CD14-positive monocyte (primary cell): ENCODE measurements around the gene DLGAP3. TPM values are rescaled to one million over a fixed set of nuclear protein-coding genes. Genes with fewer than 3 reads are reported as not detected.
"Not testable (repeated sequence)": the region's sequence is repeated elsewhere in the genome, so short reads cannot be mapped to it uniquely, and the experiment has no call there.

Source experiments
- DNase-seq, 3 donors: peaks; one replicate each; pipeline ENCODE4 v3.0.0-alpha.2; 2011 to 2022
- H2AFZ ChIP-seq: 2 replicates; pipeline ENCODE4 v1.6.0; 2012; ENCODE audit warnings: mild to moderate bottlenecking, low read depth, low read length, inconsistent platforms; ENCODE audit not compliant: insufficient read depth, poor library complexity, severe bottlenecking
- H3K27ac ChIP-seq, 2 donors: 1 replicate in 1 of 2; 2 replicates in 1 of 2; pipeline ENCODE4 v1.5.1; 2012 to 2013; ENCODE audit warnings: low read length in 2 of 2, control low read depth in 1 of 2, inconsistent platforms in 1 of 2, low read depth in 1 of 2, mild to moderate bottlenecking in 1 of 2
- H3K27me3 ChIP-seq, 2 donors: one replicate each; pipeline versions ENCODE4 v1.6.0 to v1.6.1; 2011 to 2013; ENCODE audit warnings: low read length in 2 of 2; ENCODE audit not compliant: control insufficient read depth in 2 of 2, insufficient read depth in 2 of 2
- H3K36me3 ChIP-seq, 2 donors: replicated peaks in 1 of 2; 1 replicate in 1 of 2; 2 replicates in 1 of 2; pipeline versions ENCODE4 v1.5.1 to v1.6.1; 2012 to 2013; ENCODE audit warnings: low read length in 2 of 2, control low read depth in 1 of 2, inconsistent platforms in 1 of 2, mild to moderate bottlenecking in 1 of 2; ENCODE audit not compliant: insufficient read depth in 2 of 2, control insufficient read depth in 1 of 2
- H3K4me1 ChIP-seq, 2 donors: 1 replicate in 1 of 2; 2 replicates in 1 of 2; pipeline versions ENCODE4 v1.5.1 to v1.6.1; 2012 to 2013; ENCODE audit warnings: low read length in 2 of 2, control low read depth in 1 of 2, inconsistent platforms in 1 of 2, mild to moderate bottlenecking in 1 of 2, moderate library complexity in 1 of 2; ENCODE audit not compliant: insufficient read depth in 2 of 2, control insufficient read depth in 1 of 2
- H3K4me2 ChIP-seq: replicated peaks from 2 replicates; pipeline ENCODE3; 2012; ENCODE audit warnings: low read length, moderate library complexity, mild to moderate bottlenecking; ENCODE audit not compliant: poor library complexity, severe bottlenecking; ENCODE audit errors: extremely low read depth
- H3K4me3 ChIP-seq, 3 experiments: fragments of 200-600 bp in 1 of 3; sonication (generic) in 1 of 3; replicated peaks in 1 of 3; 1 replicate in 2 of 3; 2 replicates in 1 of 3; pipeline ENCODE4 v1.5.1; 2011 to 2013; ENCODE audit warnings: low read length in 3 of 3, mild to moderate bottlenecking in 3 of 3, control low read depth in 2 of 3, low read depth in 2 of 3, inconsistent platforms in 1 of 3, moderate library complexity in 1 of 3
- H3K79me2 ChIP-seq: 2 replicates; pipeline ENCODE4 v1.6.0; 2012; ENCODE audit warnings: mild to moderate bottlenecking, control low read depth, inconsistent platforms, low read length, moderate library complexity; ENCODE audit not compliant: insufficient read depth
- H3K9ac ChIP-seq: 2 replicates; pipeline ENCODE4 v1.6.0; 2017; ENCODE audit warnings: low read length, mild to moderate bottlenecking; ENCODE audit not compliant: insufficient read depth, poor library complexity, severe bottlenecking
- H3K9me3 ChIP-seq, 2 donors: replicated peaks in 1 of 2; 1 replicate in 1 of 2; 2 replicates in 1 of 2; pipeline versions ENCODE4 v1.5.1 to v1.6.1; 2012 to 2013; ENCODE audit warnings: low read length in 2 of 2, control low read depth in 1 of 2; ENCODE audit not compliant: control insufficient read depth in 1 of 2, insufficient read depth in 1 of 2
- H4K20me1 ChIP-seq: 2 replicates; pipeline ENCODE4 v1.6.0; 2012; ENCODE audit warnings: mild to moderate bottlenecking, low read length, control low read depth, moderate library complexity; ENCODE audit not compliant: insufficient read depth
- H3K27ac Mint-ChIP-seq, 7 donors: one replicate each; pipeline ENCODE4 v1.8.0; 2020; ENCODE audit warnings: mild to moderate bottlenecking in 7 of 7, mixed read lengths in 7 of 7, moderate library complexity in 6 of 7, inconsistent platforms in 2 of 7
- H3K27me3 Mint-ChIP-seq, 3 donors: one replicate each; pipeline ENCODE4 v1.8.0; 2021 to 2022; ENCODE audit warnings: low read depth in 3 of 3, mild to moderate bottlenecking in 3 of 3, mixed read lengths in 3 of 3, moderate library complexity in 3 of 3, inconsistent platforms in 1 of 3
- H3K36me3 Mint-ChIP-seq, 2 donors: one replicate each; pipeline ENCODE4 v1.8.0; 2020; ENCODE audit warnings: mixed read lengths in 2 of 2, inconsistent platforms in 1 of 2, mild to moderate bottlenecking in 1 of 2
- H3K4me1 Mint-ChIP-seq: one replicate; pipeline ENCODE4 v1.8.0; 2020; ENCODE audit warnings: mild to moderate bottlenecking, mixed read lengths
- H3K4me3 Mint-ChIP-seq, 2 donors: one replicate each; pipeline ENCODE4 v1.8.0; 2020; ENCODE audit warnings: mild to moderate bottlenecking in 2 of 2, mixed read lengths in 2 of 2, moderate library complexity in 1 of 2
- H3K9me3 Mint-ChIP-seq, 7 donors: one replicate each; pipeline ENCODE4 v1.8.0; 2020 to 2022; ENCODE audit warnings: mixed read lengths in 7 of 7, mild to moderate bottlenecking in 6 of 7, moderate library complexity in 6 of 7, inconsistent platforms in 2 of 7
- WGBS: methylation state at CpG from one replicate; pipeline ENCODE4 v1.1.5; 2013; ENCODE audit warnings: missing lambda C conversion rate; ENCODE audit not compliant: insufficient coverage; 5-methylcytosine and 5-hydroxymethylcytosine counted together
- intact Hi-C, 2 donors: fragments of 100-400 bp; cut with micrococcal nuclease; formaldehyde crosslinking; loops; one replicate each; pipeline versions ENCODE4 v1.15.0 to v1.15.1; 2023
- polyA plus RNA-seq, 3 donors: library from polyadenylated mRNA; depleted of rRNA in 1 of 3; unstranded in 2 of 3; stranded (reverse) in 1 of 3; fragments of 300-500 nt in 2 of 3; fragments of >200 nt in 1 of 3; fragmentation: Illumina TruSeq in 2 of 3; gene quantifications; 1 replicate in 2 of 3; 2 replicates in 1 of 3; pipeline ENCODE4 v1.2.3, GENCODE V29; 2012 to 2021
- TF ChIP-seq, protein P1 (sequence below): fragments of 200-600 bp; IDR thresholded peaks from one replicate; pipeline ENCODE4 v1.8.0; 2022; ENCODE audit warnings: antibody characterized with exemption, mild to moderate bottlenecking

The DLGAP3 gene
- polyA plus RNA-seq, 3 donors, result 0.10 to 0.56 (median 0.16) TPM

DNA sequence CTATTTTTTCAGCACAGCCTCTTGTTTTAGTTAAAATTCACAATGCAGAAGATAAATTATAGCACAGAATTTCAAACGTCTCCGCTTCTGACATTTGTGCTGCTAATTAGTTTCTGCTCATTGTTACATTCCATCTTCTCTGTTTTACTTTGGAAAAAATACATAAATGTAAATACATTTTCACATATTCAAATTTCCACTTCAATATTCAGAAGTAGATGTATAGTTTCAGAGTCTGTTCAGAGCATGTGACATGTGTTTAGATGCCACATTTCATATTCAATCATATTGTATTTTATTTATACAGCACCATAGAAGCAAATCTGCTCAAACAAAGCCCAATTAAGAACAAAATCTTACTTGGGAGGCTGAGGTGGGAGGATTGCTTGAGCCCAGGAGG, 36.1 kb upstream of the DLGAP3 start:
- Mint-ChIP-seq H3K4me3 (no peak overlapping the region), H3K9me3 (peaks cover 0 to 18% (median 8%) of the 10 kb centered on the region in 7 donors), H3K27ac (no peak overlapping the region), H3K36me3 (no peaks in the 10 kb centered on the region), H3K27me3 (peaks cover 2 to 7% (median 7%) of the 10 kb centered on the region in 3 donors), H3K4me1 (no peaks in the 10 kb centered on the region)
- no CpG with 5 or more reads among the region's 2 CpGs for WGBS
- no peaks in the 10 kb centered on the region for H3K79me2 ChIP-seq
- H2AFZ ChIP-seq, result no peak overlapping the region
- intact Hi-C loops, result no loop called here
- no peaks in the 10 kb centered on the region for H4K20me1 ChIP-seq
- no peak overlapping the region for H3K4me2 ChIP-seq
- DNase-seq, result no peak
- no peaks in the 10 kb centered on the region for H3K36me3 ChIP-seq
- H3K9me3 ChIP-seq, result peaks cover 4% of the 10 kb centered on the region in 2 donors
- no peaks in the 10 kb centered on the region for H3K4me1 ChIP-seq
- TF ChIP-seq, protein P1, sequence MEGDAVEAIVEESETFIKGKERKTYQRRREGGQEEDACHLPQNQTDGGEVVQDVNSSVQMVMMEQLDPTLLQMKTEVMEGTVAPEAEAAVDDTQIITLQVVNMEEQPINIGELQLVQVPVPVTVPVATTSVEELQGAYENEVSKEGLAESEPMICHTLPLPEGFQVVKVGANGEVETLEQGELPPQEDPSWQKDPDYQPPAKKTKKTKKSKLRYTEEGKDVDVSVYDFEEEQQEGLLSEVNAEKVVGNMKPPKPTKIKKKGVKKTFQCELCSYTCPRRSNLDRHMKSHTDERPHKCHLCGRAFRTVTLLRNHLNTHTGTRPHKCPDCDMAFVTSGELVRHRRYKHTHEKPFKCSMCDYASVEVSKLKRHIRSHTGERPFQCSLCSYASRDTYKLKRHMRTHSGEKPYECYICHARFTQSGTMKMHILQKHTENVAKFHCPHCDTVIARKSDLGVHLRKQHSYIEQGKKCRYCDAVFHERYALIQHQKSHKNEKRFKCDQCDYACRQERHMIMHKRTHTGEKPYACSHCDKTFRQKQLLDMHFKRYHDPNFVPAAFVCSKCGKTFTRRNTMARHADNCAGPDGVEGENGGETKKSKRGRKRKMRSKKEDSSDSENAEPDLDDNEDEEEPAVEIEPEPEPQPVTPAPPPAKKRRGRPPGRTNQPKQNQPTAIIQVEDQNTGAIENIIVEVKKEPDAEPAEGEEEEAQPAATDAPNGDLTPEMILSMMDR, result no peak
- H3K4me3 ChIP-seq, result no peak overlapping the region
- no peak overlapping the region for H3K27ac ChIP-seq
- peaks cover 2% of the 10 kb centered on the region in 2 donors for H3K27me3 ChIP-seq
- no peak overlapping the region for H3K9ac ChIP-seq

DNA sequence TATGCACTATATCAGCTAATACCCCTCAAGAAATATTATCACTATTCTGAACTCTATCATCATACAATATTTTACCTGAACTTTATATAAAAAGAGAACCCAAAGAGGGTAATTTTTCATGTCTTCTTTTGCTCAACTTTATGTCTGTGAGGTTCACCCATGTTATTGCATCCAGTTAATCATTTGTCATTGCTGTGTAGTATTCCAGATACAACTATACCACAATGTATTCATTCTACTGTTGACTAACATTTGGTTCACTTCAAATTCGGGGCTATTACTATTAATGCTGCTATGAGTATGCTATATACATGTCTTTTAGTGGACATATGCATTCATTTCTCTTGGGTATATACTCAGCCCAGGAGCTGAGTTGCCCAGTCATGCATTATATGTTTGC, 21.0 kb upstream of the DLGAP3 start:
- no peaks in the 10 kb centered on the region for H3K9me3 ChIP-seq
- WGBS, result no CpG with 5 or more reads among the region's 1 CpG
- intact Hi-C loops, result no loop called here
- H3K4me3 ChIP-seq, result no peak overlapping the region
- H4K20me1 ChIP-seq, result no peaks in the 10 kb centered on the region
- no peak overlapping the region for H3K9ac ChIP-seq
- Mint-ChIP-seq H3K36me3 (no peaks in the 10 kb centered on the region), H3K27me3 (peaks cover 5 to 15% (median 5%) of the 10 kb centered on the region in 3 donors), H3K27ac (no peak overlapping the region), H3K9me3 (peaks cover 0 to 10% (median 3%) of the 10 kb centered on the region in 7 donors), H3K4me3 (no peak overlapping the region), H3K4me1 (no peaks in the 10 kb centered on the region)
- no peak overlapping the region for H2AFZ ChIP-seq
- no peak overlapping the region for H3K4me2 ChIP-seq
- H3K4me1 ChIP-seq, result no peaks in the 10 kb centered on the region
- no peaks in the 10 kb centered on the region for H3K79me2 ChIP-seq
- no peaks in the 10 kb centered on the region for H3K36me3 ChIP-seq
- TF ChIP-seq, protein P1, result no peak
- no peak for DNase-seq
- no peak overlapping the region for H3K27ac ChIP-seq
- H3K27me3 ChIP-seq, result peaks cover 0 to 2% of the 10 kb centered on the region in 2 donors

DNA sequence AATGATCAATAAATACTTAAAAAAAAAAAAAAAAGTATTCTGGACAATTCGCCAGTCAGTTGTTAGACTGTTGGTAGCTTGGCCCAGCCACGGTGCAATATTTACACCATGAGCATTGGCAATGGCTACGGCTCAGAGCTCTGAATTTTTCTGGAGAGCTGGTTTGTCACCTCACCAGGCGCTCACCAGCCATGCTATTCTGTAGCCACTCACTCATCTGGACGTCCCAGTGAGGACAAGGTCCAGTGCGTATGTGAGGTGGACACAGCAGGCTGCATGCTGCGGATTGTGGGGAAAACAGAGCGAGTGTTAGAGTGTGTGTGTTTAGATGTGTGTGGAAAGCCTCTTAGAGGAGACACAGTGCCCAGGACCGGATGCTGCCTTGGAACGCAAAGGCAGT, 19.3 kb upstream of the DLGAP3 start:
- H2AFZ ChIP-seq, H3K36me3 ChIP-seq, H3K9me3 ChIP-seq, H3K79me2 ChIP-seq, H3K27me3 ChIP-seq, H3K4me1 ChIP-seq, H3K9ac ChIP-seq, H4K20me1 ChIP-seq, H3K4me2 ChIP-seq, H3K27ac ChIP-seq, H3K4me3 Mint-ChIP-seq, H3K27ac Mint-ChIP-seq, H3K36me3 Mint-ChIP-seq, H3K4me3 ChIP-seq, intact Hi-C loops, DNase-seq, H3K4me1 Mint-ChIP-seq: not testable (repeated sequence)
- Mint-ChIP-seq H3K27me3 (peaks cover 8 to 20% (median 9%) of the 10 kb centered on the region in 3 donors), H3K9me3 (peaks cover 0 to 10% (median 3%) of the 10 kb centered on the region in 7 donors)
- 98% methylated on average over 5 of the region's 10 CpGs for WGBS
